Adrenal gland (tissue), 5 donors: ENCODE data around the gene CTCF.

Experiments used
- CTCF ChIP-seq, 6 experiments: fragments of 450-650 bp in 4 of 6; fragments of 200-600 bp in 2 of 6; sonication (generic) in 1 of 6; IDR thresholded peaks; 1 replicate in 5 of 6; 2 replicates in 1 of 6; pipeline versions ENCODE4 v1.5.1 to v1.8.0; 2016 to 2021; ENCODE audit warnings: antibody characterized with exemption in 6 of 6, mild to moderate bottlenecking in 2 of 6, moderate library complexity in 1 of 6
- POLR2A ChIP-seq, 2 donors: fragments of 450-650 bp; IDR thresholded peaks; one replicate each; pipeline ENCODE4 v1.6.1; 2017; ENCODE audit warnings: antibody characterized with exemption in 2 of 2, mild to moderate bottlenecking in 2 of 2, moderate library complexity in 1 of 2
- donor health status: DM: no; HTN: no; CAD: no.

- TF ChIP-seq CTCF (IDR thresholded peaks at IDR 0.05) (no peak), POLR2A (IDR thresholded peaks at IDR 0.05) (no peak)
These were observed 70.3 kb downstream of the CTCF start for GRCh38 chr16:67632415-67633172.
